HepG2 (cell line): Measurements from ENCODE around the gene SLX9. TPM values are rescaled to one million over a fixed set of nuclear protein-coding genes. Genes with fewer than 3 reads are reported as not detected.
A peak's percentile ranks its signal among the peaks of the same experiment; 100 is the strongest.

ENCODE experiments used
- ATAC-seq: fragments of 200-7000 bp; cut with Tn5 transposase; 3 replicates; pipeline ENCODE4 v1.9.1; 2020; ENCODE audit warnings: mild to moderate bottlenecking, moderate library complexity
- BruUV-seq: library from RNA; stranded (reverse); fragments of 400-500 nt; replicated peaks from 2 replicates; lab custom pipeline; 2021; lab: Mats Ljungman, UMichigan
- CTCF ChIA-PET: fragments of 300-600 bp; formaldehyde crosslinking; extraction: SDS; loops from one replicate; lab custom pipeline; 2021; ENCODE audit warnings: low total read pairs, inconsistent platforms, low intra/inter-chr PET ratio; lab: Yijun Ruan, JAX
- POLR2A ChIA-PET: fragments of 350-600 bp; sonication (Branson Sonifier 250); formaldehyde crosslinking; loops from one replicate; lab custom pipeline; 2020; ENCODE audit warnings: antibody characterized with exemption, inconsistent platforms; lab: Yijun Ruan, JAX
- DNase-seq: peaks from one replicate; pipeline ENCODE4 v3.0.0-alpha.2; 2015; ENCODE audit warnings: low spot score
- FAIRE-seq: peaks from 3 replicates; lab custom pipeline; 2011; peaks lifted over from hg19 to GRCh38; lab: Jason Lieb, UNC
- H2AFZ ChIP-seq: one replicate; pipeline ENCODE4 v1.6.1; 2011; ENCODE audit warnings: low read length, inconsistent platforms
- H3K27ac ChIP-seq: fragments of 300-600 bp; 3 replicates; pipeline ENCODE4 v1.8.0; 2011; ENCODE audit warnings: mixed run types, mild to moderate bottlenecking, mixed read lengths, low read length, inconsistent platforms; ENCODE audit not compliant: insufficient read depth; ENCODE audit errors: extremely low read length
- H3K27me3 ChIP-seq, 2 experiments: fragments of 200-600 bp in 1 of 2; 2 replicates in 1 of 2; 3 replicates in 1 of 2; pipeline versions ENCODE4 v1.6.0 to v1.8.0; 2011; ENCODE audit warnings: low read length in 2 of 2, mild to moderate bottlenecking in 2 of 2, moderate library complexity in 2 of 2, inconsistent platforms in 1 of 2; ENCODE audit not compliant: insufficient read depth in 2 of 2, control insufficient read depth in 1 of 2
- H3K36me3 ChIP-seq, 2 experiments: fragments of 200-600 bp in 1 of 2; replicated peaks in 1 of 2; 2 replicates in 1 of 2; 3 replicates in 1 of 2; pipeline versions ENCODE4 v1.5.1 to v1.8.0; 2011; ENCODE audit warnings: low read length in 2 of 2, inconsistent platforms in 1 of 2; ENCODE audit not compliant: insufficient read depth in 2 of 2, control insufficient read depth in 1 of 2
- H3K4me1 ChIP-seq: 2 replicates; pipeline ENCODE4 v1.5.1; 2012; ENCODE audit warnings: low read length, inconsistent platforms; ENCODE audit not compliant: insufficient read depth
- H3K4me2 ChIP-seq: 2 replicates; pipeline ENCODE4 v1.6.0; 2011; ENCODE audit warnings: low read depth, low read length, inconsistent platforms
- H3K4me3 ChIP-seq, 3 experiments: fragments of 200-600 bp in 1 of 3; sonication (generic), shearing (Covaris generic) in 1 of 3; replicated peaks in 1 of 3; 2 replicates each; pipeline ENCODE4 v1.5.1; 2011 to 2016; ENCODE audit warnings: low read length in 3 of 3, inconsistent platforms in 2 of 3, low read depth in 2 of 3, mild to moderate bottlenecking in 2 of 3, control low read depth in 1 of 3, mixed read lengths in 1 of 3; ENCODE audit not compliant: insufficient read depth in 1 of 3
- H3K79me2 ChIP-seq: one replicate; pipeline ENCODE4 v1.6.1; 2011; ENCODE audit warnings: low read length, inconsistent platforms; ENCODE audit not compliant: insufficient read depth
- H3K9ac ChIP-seq: 2 replicates; pipeline ENCODE4 v1.6.0; 2011; ENCODE audit warnings: mild to moderate bottlenecking, low read depth, low read length, inconsistent platforms; ENCODE audit not compliant: insufficient read depth
- H3K9me3 ChIP-seq: 2 replicates; pipeline ENCODE4 v1.5.1; 2012; ENCODE audit warnings: mild to moderate bottlenecking, low read length
- H4K20me1 ChIP-seq: 2 replicates; pipeline ENCODE4 v1.6.0; 2011; ENCODE audit warnings: inconsistent platforms, mild to moderate bottlenecking, low read length, moderate library complexity; ENCODE audit not compliant: insufficient read depth
- ETV6 ChIP-seq: sonication (generic); formaldehyde crosslinking; conservative IDR thresholded peaks from 2 replicates; pipeline ENCODE4 v1.4.0; 2020; ENCODE audit warnings: missing genetic modification reagents
- HDAC6 ChIP-seq: fragments of 200-600 bp; sonication (generic); IDR thresholded peaks from 2 replicates; pipeline ENCODE4 v1.7.0; 2017; ENCODE audit warnings: mild to moderate bottlenecking, antibody characterized with exemption, low read length, low read depth
- HMG20A ChIP-seq: IDR thresholded peaks from 2 replicates; pipeline ENCODE4 v1.6.1; 2016; ENCODE audit warnings: borderline replicate concordance
- KDM5B ChIP-seq: sonication (generic); formaldehyde crosslinking; IDR thresholded peaks from 2 replicates; pipeline ENCODE4 v1.4.0; 2020; ENCODE audit warnings: missing genetic modification reagents, mild to moderate bottlenecking, borderline replicate concordance
- NFIC ChIP-seq: IDR thresholded peaks from 2 replicates; pipeline ENCODE4 v1.6.1; 2012; ENCODE audit warnings: mild to moderate bottlenecking, low read length, inconsistent platforms
- PPARG ChIP-seq: conservative IDR thresholded peaks from 2 replicates; pipeline ENCODE4 v1.6.1; 2016; ENCODE audit warnings: missing biosample characterization, missing genetic modification reagents
- REXO4 ChIP-seq: sonication (generic); formaldehyde crosslinking; IDR thresholded peaks from 2 replicates; pipeline ENCODE4 v1.8.0; 2022; ENCODE audit warnings: missing genetic modification reagents, mild to moderate bottlenecking, borderline replicate concordance
- RNF2 ChIP-seq: fragments of 450-650 bp; conservative IDR thresholded peaks from 2 replicates; pipeline ENCODE4 v1.6.1; 2016; ENCODE audit warnings: low read depth
- YEATS4 ChIP-seq: sonication (generic); formaldehyde crosslinking; IDR thresholded peaks from 2 replicates; pipeline ENCODE4 v1.4.0; 2020; ENCODE audit warnings: missing genetic modification reagents, borderline replicate concordance
- ZBTB38 ChIP-seq: sonication (generic); formaldehyde crosslinking; IDR thresholded peaks from 2 replicates; pipeline ENCODE4 v1.5.1; 2020; ENCODE audit warnings: mild to moderate bottlenecking, missing genetic modification reagents
- ZNF121 ChIP-seq: sonication (generic); formaldehyde crosslinking; IDR thresholded peaks from 2 replicates; pipeline ENCODE4 v1.5.0; 2020; ENCODE audit warnings: mild to moderate bottlenecking, missing genetic modification reagents
- WGBS: methylation state at CpG from one replicate; pipeline ENCODE4 v1.1.6; 2017; ENCODE audit warnings: low lambda C conversion rate; 5-methylcytosine and 5-hydroxymethylcytosine counted together
- in situ Hi-C: cut with HindIII; loops from 2 replicates; pipeline ENCODE4 v1.10.0; 2017; ENCODE audit warnings: low pct_unique_long_range_greater_than_20kb; ENCODE audit not compliant: extremely low pct_ligation_motif_present
- intact Hi-C: fragments of 100-400 bp; cut with micrococcal nuclease; formaldehyde crosslinking; loops from one replicate; pipeline ENCODE4 v1.10.0; 2022; ENCODE audit not compliant: unreplicated experiment
- polyA plus RNA-seq, 8 experiments: library from polyadenylated mRNA; depleted of rRNA in 3 of 8; stranded (reverse) in 7 of 8; unstranded in 1 of 8; fragments of >200 nt; fragmentation: Illumina TruSeq in 4 of 8; extraction: Trizol in 4 of 8; gene quantifications; 2 replicates each; pipeline versions ENCODE4 v1.2.1 to v1.2.3, GENCODE V29; 2011 to 2016; ENCODE audit warnings: low read depth in 4 of 8, missing spikeins in 1 of 8, mixed read lengths in 1 of 8; ENCODE audit not compliant: insufficient read depth in 1 of 8
- total RNA-seq, 5 experiments: library from RNA; depleted of rRNA; stranded (reverse); fragments of >200 nt; fragmentation: Illumina TruSeq; extraction: Trizol; gene quantifications; 2 replicates each; pipeline ENCODE4 v1.2.3, GENCODE V29; 2016; ENCODE audit warnings: low read depth in 1 of 5
- TF ChIP-seq, protein P1 (sequence below): IDR thresholded peaks from 2 replicates; pipeline ENCODE4 v1.6.1; 2016
- TF ChIP-seq, protein P2 (sequence below): sonication (generic); formaldehyde crosslinking; IDR thresholded peaks from 2 replicates; pipeline ENCODE4 v1.4.0; 2020; ENCODE audit warnings: missing genetic modification reagents, borderline replicate concordance

The SLX9 gene
- total and polyA plus RNA-seq, 2 of the 13 experiments (the other 11 are each of a cell fraction or from before 2014, with no cell fraction given) = 21.0 to 47.1 TPM

DNA sequence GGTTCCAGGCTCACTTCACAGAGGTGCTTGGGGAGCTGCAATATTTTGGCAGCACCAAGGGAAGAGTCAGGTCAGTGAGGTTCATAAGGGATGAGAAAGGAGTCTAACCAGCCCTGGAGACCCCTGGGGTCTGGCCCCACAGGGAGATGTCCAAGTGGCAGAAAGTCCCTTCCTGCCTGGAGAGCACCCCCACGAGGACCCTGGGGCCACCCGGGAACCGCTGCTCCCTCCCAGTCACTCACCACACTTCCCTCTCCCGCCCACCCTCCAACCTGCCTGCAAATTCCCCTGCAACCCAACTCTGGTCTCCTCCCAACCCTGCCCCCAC lies 12.6 kb upstream of the SLX9 start:
- ChIA-PET CTCF (no interaction called here), POLR2A (interaction anchor here (0.6 to 4.7 kb wide), 6 partner anchors 14 to 421 kb away, joined by 3 to 37 read pairs (median 3); no protein-coding TSS in a partner anchor)
- no peak overlapping the region for H2AFZ ChIP-seq
- DNase-seq (no peak), FAIRE-seq (no peak)
- H3K27me3 ChIP-seq = peaks cover 1 to 4% of the 10 kb centered on the region in 2 experiments; a peak in 3 of 5 replicates
- peak overlapping the region; percentile 85 for H3K4me2 ChIP-seq
- 0% methylated on average over 4 of the region's 4 CpGs for WGBS
- in situ Hi-C loops = no loop called here
- peak overlapping the region in 2 of 3 experiments; percentile 24 to 66; a peak in 3 of 6 replicates for H3K4me3 ChIP-seq
- H4K20me1 ChIP-seq = no peaks in the 10 kb centered on the region
- TF ChIP-seq HDAC6 = no peak
- TF ChIP-seq NFIC = no peak
- TF ChIP-seq KDM5B (CRISPR knock-in tag) = peak; percentile 14; the same call in 1 of the 2 replicates
- TF ChIP-seq YEATS4 (CRISPR knock-in tag) = 0 out of 2 replicates have a peak, but pooled peaks have one; percentile 13
- TF ChIP-seq RNF2 = no peak
- TF ChIP-seq REXO4 (CRISPR knock-in tag) = no peak
- TF ChIP-seq, all 625 proteins: peak for 2
- ATAC-seq = peak; percentile 23
- BruUV-seq = no TSS peak
- H3K9ac ChIP-seq = no peak overlapping the region
- H3K9me3 ChIP-seq = no peaks in the 10 kb centered on the region
- H3K27ac ChIP-seq = no peak overlapping the region
- no peaks in the 10 kb centered on the region for H3K79me2 ChIP-seq
- peaks cover 66% of the 10 kb centered on the region for H3K4me1 ChIP-seq
- H3K36me3 ChIP-seq = no peaks in the 10 kb centered on the region
- intact Hi-C loops = no loop called here

DNA sequence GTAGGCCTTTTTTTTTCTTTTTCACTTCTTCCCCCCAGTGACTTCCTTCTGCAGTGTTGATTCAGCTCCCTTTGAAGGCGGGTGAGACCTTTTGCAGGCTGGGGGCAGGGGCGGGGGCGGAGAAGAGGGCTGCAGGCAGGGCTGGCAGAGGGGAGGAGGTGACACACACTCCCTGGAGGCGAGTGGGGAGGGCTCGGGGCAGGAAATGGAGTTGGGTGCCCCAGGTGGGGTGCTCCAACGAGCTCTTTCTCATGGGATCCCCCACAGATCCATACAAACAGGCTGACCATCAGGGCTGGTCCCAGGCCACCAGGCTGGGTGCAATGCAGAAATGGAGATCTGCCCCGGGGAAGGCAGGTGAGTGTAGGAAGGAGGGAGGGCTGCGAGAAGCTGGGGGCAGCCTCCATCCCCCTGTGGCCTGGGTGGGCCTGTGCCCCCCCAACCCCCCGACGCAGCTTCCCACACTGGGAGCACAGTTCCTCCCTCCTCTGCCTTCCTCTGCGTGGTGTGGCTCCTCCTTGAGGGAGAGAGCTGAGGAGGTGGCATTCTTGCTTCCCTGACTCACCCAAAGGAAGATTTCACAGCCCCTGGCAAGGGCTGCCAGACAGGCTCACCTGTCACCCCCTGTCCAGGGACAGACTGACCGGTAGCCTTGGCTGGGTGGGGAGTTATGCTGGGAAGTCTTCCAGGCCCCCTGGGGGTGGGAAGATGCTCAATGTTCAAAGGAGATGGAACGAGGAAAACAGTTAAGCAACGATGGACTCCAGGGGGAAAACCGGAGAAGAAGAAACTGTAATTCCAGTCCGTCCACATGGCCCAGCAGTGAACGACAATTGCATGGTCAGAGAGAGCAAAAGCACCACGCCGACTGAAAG lies 12.0 kb upstream of the SLX9 start:
- H3K79me2 ChIP-seq = no peaks in the 10 kb centered on the region
- FAIRE-seq (no peak), ATAC-seq (peak; percentile 48), DNase-seq (peak; percentile 39)
- H3K27ac ChIP-seq = no peak overlapping the region
- ChIA-PET CTCF (no interaction called here), POLR2A (interaction anchor here (0.6 to 4.7 kb wide), 6 partner anchors 15 to 422 kb away, joined by 3 to 37 read pairs (median 3); no protein-coding TSS in a partner anchor)
- peak overlapping the region; percentile 85 for H3K4me2 ChIP-seq
- peak overlapping the region; percentile 24 to 66 (median 49); a peak in 5 of 6 replicates for H3K4me3 ChIP-seq
- no peaks in the 10 kb centered on the region for H4K20me1 ChIP-seq
- H3K9me3 ChIP-seq = no peaks in the 10 kb centered on the region
- peaks cover 1 to 4% of the 10 kb centered on the region in 2 experiments; a peak in 3 of 5 replicates for H3K27me3 ChIP-seq
- no TSS peak for BruUV-seq
- H3K36me3 ChIP-seq = no peaks in the 10 kb centered on the region
- in situ Hi-C loops (no loop called here), intact Hi-C loops (no loop called here)
- 0% methylated on average over 17 of the region's 19 CpGs for WGBS
- peak overlapping the region; percentile 47 for H3K9ac ChIP-seq
- H2AFZ ChIP-seq = no peak overlapping the region
- H3K4me1 ChIP-seq = peaks cover 67% of the 10 kb centered on the region
- TF ChIP-seq ETV6 = no peak
- TF ChIP-seq, protein P1, sequence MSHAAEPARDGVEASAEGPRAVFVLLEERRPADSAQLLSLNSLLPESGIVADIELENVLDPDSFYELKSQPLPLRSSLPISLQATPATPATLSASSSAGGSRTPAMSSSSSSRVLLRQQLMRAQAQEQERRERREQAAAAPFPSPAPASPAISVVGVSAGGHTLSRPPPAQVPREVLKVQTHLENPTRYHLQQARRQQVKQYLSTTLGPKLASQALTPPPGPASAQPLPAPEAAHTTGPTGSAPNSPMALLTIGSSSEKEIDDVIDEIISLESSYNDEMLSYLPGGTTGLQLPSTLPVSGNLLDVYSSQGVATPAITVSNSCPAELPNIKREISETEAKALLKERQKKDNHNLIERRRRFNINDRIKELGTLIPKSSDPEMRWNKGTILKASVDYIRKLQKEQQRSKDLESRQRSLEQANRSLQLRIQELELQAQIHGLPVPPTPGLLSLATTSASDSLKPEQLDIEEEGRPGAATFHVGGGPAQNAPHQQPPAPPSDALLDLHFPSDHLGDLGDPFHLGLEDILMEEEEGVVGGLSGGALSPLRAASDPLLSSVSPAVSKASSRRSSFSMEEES (CRISPR knock-in tag) = no peak
- TF ChIP-seq, protein P2, sequence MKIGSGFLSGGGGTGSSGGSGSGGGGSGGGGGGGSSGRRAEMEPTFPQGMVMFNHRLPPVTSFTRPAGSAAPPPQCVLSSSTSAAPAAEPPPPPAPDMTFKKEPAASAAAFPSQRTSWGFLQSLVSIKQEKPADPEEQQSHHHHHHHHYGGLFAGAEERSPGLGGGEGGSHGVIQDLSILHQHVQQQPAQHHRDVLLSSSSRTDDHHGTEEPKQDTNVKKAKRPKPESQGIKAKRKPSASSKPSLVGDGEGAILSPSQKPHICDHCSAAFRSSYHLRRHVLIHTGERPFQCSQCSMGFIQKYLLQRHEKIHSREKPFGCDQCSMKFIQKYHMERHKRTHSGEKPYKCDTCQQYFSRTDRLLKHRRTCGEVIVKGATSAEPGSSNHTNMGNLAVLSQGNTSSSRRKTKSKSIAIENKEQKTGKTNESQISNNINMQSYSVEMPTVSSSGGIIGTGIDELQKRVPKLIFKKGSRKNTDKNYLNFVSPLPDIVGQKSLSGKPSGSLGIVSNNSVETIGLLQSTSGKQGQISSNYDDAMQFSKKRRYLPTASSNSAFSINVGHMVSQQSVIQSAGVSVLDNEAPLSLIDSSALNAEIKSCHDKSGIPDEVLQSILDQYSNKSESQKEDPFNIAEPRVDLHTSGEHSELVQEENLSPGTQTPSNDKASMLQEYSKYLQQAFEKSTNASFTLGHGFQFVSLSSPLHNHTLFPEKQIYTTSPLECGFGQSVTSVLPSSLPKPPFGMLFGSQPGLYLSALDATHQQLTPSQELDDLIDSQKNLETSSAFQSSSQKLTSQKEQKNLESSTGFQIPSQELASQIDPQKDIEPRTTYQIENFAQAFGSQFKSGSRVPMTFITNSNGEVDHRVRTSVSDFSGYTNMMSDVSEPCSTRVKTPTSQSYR (CRISPR knock-in tag) = peak; percentile 29; the same call in 1 of the 2 replicates
- no peak for TF ChIP-seq ZBTB38 (CRISPR knock-in tag)
- no peak for TF ChIP-seq PPARG (CRISPR knock-in tag)
- TF ChIP-seq HMG20A (CRISPR knock-in tag) = no peak
- TF ChIP-seq ZNF121 (CRISPR knock-in tag) = no peak
